ENCODE data around the gene RASGRF2.
A peak's percentile ranks its signal among the peaks of the same experiment; 100 is the strongest.

Gene RASGRF2, protein sequence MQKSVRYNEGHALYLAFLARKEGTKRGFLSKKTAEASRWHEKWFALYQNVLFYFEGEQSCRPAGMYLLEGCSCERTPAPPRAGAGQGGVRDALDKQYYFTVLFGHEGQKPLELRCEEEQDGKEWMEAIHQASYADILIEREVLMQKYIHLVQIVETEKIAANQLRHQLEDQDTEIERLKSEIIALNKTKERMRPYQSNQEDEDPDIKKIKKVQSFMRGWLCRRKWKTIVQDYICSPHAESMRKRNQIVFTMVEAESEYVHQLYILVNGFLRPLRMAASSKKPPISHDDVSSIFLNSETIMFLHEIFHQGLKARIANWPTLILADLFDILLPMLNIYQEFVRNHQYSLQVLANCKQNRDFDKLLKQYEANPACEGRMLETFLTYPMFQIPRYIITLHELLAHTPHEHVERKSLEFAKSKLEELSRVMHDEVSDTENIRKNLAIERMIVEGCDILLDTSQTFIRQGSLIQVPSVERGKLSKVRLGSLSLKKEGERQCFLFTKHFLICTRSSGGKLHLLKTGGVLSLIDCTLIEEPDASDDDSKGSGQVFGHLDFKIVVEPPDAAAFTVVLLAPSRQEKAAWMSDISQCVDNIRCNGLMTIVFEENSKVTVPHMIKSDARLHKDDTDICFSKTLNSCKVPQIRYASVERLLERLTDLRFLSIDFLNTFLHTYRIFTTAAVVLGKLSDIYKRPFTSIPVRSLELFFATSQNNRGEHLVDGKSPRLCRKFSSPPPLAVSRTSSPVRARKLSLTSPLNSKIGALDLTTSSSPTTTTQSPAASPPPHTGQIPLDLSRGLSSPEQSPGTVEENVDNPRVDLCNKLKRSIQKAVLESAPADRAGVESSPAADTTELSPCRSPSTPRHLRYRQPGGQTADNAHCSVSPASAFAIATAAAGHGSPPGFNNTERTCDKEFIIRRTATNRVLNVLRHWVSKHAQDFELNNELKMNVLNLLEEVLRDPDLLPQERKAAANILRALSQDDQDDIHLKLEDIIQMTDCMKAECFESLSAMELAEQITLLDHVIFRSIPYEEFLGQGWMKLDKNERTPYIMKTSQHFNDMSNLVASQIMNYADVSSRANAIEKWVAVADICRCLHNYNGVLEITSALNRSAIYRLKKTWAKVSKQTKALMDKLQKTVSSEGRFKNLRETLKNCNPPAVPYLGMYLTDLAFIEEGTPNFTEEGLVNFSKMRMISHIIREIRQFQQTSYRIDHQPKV (N-terminal part only)

DNA sequence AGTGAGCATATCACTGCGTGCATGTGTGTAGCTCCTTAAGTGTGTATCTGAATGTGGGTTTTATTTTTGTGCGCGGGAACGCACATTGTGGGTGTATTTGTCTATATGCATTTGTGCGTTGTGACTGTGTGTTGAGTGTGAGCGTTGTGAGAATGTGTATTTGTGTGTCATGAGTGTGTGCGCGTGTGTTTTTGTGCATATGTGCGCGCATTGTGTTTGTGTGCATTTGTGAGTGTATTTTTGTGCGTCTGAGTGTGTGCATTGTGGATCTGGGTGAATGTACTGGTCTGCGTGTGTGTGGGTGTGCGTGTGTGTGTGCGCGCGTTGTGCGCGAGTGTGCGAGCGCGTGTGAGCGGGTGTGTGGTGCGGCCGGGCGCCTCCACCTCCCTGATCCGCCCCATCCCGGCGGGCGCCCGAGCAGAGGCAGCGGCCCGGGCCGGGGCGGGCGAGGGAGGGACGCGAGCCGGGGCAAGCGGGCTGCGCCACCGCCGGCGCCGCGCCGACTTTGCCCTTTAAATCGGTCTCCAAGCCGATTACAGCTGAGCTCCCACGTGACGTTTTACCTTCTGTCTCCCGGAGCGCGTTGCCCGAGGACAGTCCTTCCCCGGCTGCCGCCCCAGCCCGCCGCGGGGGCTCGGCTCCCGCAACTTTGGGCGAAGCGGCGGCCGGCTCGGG lies at the start of gene RASGRF2:
TSS of gene RASGRF2 (plus strand) at position 596 of the 675 bp plus-strand sequence. CDS start 376 bp downstream, outside the sequence.
- peak in 1 of 2 experiments; percentile 83 for DNase-seq

DNA sequence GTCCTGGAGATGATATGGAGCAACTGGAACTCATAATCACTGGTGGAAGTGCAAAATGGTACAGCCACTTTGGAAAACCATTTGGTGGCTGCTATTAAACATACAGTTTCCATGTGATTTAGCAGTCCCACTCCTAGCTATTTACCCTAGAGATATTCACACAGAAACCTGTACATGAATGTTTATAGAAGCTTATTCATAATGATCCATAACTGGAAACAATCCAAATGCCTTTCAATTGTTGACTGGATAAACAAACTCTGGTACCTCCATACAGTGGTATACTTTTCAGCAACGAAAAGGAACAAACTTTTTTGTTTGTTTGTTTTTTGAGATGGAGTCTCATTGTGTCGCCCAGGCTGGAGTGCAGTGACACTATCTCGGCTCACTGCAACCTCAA lies 47.7 kb upstream of the RASGRF2 start:
- no peak for DNase-seq

DNA sequence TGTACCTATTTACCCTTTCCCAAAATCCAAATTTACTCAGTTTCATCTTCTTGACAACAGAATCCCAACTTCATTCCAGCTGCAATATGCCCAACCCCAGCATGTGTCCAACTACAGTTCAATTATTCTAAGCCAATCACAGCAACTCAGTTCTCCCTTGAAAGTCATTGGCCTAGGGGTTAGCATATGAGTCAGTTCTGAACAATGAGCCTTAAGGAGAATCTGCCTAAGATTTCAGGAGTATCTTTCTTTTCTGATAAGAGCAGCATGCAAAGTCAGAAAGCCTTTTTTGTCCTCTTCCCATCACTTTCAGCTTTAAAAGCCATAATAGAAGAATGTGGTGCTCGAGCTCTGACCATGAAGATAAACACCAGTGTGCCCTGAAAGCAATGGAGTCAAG lies 44.4 kb upstream of the RASGRF2 start:
- no peak for DNase-seq

DNA sequence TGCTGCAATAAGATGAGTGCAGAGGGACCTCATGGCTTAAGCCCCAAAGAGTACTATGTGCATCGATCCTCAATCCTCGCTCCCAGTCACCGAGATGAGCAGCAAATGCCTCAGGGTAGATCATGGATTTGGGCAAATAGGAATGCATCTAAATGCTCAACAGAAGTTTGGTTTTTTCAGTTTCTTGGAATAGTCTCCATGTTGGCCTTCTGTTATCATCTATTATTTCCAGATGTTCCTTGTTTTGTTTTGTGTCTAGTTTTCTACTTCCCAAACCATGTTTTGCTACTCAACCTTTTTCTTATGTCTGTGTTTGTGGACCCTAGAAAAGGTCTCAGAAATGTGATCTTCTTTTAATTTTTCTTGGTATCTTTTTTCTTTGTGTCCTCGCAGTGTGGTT lies 43.5 kb upstream of the RASGRF2 start:
- DNase-seq: no peak

DNA sequence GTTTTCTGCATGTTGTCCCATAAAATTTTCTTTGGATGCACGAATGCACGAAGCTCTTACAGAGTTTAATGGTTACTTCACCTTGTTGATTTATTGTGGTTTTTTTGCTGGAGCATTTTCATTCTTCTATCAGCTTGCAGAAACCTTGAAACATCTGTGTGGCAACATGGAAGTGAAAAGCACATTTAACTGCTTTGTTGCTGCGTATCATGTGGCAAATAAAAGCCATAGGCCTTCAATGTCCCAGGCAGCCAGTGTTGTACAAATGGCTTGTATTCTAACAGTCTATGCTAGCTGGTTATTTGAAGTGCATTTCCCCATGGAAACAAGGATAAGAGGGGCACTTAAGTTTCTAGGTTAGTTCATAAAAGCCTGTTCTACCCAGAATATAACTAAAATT lies 42.5 kb upstream of the RASGRF2 start:
- no peak for DNase-seq

DNA sequence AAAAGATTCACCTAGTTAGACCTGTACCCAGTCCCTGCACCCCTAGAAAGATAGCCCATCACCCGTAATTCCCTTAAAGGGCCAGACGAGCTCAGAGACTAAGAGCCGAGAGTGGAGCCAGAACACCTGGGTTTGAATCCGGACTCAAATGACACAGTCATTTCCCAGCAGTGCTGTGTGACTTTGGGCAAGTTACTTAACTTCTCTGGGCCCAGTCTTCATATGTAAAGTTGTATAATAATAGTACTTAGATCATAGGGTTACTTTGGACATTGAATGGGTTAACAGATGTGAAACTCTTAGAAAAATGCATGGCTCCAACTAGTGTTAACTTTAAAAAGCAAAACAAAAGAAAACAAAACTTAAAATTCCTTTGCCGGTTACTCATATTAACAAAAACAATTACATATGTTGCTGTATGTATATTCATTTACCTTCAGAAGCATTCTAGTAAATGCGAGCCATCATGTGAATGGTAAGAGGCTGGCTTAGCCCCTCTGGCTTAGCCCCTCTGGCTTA lies 40.4 kb upstream of the RASGRF2 start:
- no peak for DNase-seq

DNA sequence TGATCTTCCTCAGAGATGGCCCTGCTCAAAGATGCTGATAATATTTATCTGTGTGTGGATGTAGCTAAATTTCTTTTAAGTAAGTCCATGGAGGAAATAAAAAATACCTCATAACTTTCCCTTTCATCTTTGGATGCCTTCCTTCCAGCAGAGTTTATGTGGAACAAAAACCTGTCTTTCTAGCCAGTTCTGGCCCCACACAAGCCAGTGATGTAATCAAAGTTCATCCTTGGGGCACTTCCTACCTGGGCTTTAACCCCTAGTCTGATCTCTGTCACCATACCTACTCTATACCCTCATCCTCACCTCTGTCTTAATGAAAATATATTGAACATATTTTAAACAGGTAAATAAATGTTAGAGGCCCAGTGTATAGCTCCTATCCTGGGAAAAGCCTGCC lies 39.8 kb upstream of the RASGRF2 start:
- DNase-seq: no peak

DNA sequence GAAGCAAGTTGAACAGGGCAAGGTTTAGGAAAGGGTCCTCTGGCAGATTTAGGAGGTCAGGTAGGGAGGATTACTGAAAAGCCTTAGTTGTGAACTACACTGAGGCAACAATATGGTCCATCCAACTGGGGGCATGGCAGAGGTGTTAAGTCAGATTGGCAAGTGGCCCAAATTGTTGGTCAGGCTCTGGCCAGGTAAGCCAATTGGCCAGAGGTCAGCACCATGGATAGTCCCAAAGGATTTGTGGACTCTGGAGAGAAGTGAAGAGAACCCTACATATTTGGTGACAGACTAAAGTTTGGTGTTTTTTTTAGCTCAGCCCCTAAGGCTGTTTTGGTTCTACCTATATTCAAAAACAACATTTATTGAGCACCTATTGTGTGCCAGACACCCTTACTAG lies 39.1 kb upstream of the RASGRF2 start:
- DNase-seq: no peak

DNA sequence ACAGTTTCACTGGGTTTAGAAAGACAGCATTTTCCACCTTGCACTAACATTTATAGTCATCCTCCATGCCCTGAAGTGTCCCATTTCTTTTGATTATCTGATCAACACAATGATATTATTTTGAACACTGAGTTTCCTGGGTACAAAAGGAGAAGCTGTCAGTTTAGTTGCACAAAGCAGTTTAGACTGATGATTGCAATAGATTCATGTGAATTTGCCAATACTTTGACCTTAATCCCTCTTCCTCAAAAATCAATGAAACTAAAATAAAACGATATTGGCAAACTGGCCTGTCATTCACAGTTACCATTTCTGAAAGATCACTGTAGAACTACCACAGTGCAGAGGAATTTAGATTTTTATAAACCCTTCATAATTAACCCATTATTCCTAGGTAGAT lies 34.2 kb upstream of the RASGRF2 start:
- no peak for DNase-seq

DNA sequence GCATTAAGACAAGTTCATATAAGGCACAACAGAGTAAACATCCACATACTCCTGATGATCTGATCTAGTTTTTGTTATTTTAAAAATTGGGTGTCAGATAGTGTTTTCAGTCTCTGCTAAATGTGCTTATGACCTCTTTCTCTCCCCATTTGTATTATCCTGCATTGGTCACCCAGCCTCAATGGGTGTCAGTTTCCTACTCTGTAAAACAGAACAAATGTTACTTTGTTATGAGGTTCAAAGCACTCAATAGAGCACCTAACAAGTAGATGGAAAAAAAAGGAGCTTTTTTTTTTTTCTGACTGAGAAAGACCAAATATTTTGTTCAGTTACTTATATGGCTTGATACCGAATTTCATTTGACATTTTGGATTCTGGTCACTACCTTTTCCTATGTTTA lies 33.6 kb upstream of the RASGRF2 start:
- DNase-seq: no peak

DNA sequence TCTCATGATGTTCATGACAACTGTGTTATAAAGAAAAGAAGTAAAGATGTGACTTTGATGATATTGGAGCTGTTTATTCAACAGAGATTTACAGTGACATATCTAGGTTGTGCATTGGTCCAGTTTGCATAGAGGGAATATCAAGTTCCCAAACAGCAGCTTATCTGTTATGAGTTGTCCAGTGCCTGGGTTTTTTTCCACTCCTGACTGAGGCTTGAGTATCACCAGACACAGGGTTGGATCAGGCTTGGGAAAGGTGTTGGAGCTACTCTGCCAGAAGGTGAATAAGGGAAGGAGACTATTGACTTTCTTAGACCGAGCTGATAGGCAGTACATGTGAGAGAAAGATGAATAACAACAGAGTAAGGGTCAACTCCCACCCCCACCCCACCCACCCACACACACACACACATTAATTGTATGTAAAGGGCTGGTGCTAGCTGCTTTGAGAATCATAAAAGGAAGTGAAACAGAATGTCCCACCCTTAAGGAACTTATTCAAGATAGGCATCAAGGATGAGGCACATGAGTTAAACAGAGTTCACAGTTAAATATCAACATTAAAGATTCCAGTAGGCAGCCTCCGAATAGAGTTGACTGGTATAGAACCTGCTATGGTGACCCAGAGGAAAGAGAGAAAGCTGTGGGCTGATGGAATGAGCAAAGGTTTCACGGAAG lies 33.0 kb upstream of the RASGRF2 start:
- no peak for DNase-seq

DNA sequence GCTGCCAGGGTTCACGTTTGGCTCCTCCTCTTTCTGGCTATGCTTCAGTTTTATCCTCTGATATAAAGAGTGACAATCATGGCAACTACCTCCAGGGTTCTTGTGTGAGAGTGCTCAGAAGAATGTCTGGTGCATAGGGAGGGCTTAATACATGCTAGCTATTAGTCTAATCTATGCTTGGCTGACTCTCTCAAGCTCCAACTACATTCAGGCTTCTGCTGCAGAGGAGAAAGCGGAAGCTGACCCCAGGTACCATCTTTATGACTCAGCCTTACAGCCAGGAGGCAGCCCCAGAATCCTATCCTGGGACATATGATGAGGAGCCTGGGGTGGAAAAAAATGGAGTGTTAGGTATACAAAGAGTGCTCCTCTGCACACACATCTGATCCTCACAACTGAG lies 32.1 kb upstream of the RASGRF2 start:
- no peak for DNase-seq

DNA sequence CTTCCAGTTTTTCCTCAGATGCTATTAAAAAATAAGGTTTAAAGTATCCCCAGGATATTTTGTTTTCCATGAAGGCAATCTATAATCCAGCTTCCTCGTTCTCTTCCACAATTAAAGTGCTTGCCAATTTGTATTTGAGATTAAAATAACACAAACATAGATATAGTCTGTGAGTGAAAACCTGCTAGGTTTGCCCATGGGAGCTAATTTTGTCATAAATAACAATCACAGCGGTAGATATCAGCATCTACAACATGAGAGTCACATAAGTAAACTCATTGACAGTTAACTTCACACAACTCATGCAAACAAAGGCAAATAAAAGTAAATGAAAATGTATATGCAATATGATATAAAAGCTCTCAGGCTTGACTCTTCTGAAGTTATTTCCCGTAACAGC lies 29.2 kb upstream of the RASGRF2 start:
- DNase-seq: peak in 1 of 2 experiments; percentile 0

DNA sequence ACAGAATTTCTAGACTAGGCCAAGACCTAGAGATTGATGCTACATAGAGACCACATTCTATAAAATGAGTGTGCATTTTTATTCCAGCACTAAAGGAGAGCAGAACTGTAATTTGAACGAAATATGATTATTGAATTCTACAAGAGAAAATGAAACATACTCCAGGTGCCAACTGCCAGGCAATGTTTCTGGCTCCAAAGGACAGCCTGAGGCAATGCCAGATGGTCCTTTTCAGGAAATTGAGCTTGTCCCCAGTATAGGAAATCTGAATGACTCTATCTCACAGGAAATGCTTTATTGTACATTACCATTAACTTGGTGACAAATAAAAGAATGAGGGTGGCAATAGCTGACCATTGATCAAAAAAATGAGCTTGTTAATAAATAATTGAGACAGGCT lies 28.8 kb upstream of the RASGRF2 start:
- no peak for DNase-seq

DNA sequence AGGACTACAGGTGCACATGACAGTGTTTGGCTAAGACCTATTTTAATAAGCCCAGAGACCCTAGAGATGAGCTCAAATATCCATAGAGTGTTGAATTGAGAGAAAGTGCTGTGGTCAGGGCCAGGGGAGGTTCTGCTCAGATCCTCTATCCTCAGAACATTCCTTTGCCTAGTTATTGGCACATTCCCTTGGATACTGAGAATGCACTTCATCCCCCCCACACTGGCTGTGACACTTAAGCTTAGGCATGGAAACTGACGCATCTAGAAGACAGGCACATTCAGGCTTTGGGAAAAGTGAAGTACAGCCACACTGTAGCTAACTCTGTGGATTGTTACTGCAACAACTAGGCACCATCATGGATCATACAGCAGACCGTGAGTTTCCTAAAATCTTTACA lies 27.1 kb upstream of the RASGRF2 start:
- DNase-seq: no peak

DNA sequence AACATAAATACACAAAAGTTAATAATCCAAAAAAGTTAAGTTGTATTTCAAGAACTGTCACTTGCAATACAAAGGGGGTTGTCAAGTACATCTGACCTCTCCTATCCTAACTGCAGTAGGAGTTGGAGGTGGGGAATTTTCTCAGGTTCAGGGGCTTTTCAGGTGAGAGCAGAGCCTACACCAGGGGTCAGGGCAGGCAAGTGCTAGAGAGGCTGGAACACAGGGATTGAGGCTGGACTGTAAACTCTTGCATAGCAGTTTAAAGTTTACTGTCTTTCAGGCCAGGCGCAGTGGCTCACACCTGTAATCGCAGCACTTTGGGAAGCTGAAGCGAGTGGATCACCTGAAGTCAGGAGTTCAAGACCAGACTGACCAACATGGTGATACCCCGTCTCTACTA lies 25.4 kb upstream of the RASGRF2 start:
- DNase-seq: no peak

DNA sequence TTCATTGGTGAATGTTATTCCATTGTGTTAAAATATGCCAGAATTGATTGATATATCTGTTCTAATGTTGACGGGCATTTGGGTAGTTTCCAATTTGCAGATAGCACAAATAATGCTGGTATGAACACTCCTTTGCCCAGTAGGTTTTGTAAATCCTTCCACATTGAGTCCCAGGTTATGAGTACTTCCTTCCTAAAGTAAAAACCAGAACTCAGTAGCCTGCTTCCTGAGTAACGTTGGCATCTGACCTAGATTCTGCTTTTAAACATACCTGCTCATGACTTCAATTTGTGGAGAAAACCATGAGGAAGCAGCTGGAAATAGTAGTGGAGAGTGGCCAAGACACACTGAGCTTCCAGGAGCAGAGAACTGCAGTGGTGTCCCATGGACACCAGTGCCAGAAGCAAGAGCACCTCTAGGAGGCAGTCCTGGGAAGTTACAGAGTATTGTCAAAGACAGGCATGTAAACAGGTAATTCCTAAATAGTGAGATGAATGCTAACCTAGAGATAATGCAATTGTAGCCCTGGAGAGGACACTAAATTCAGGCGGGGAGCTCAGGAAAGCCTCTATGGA lies 24.3 kb upstream of the RASGRF2 start:
- peak in 1 of 2 experiments; percentile 0 for DNase-seq

DNA sequence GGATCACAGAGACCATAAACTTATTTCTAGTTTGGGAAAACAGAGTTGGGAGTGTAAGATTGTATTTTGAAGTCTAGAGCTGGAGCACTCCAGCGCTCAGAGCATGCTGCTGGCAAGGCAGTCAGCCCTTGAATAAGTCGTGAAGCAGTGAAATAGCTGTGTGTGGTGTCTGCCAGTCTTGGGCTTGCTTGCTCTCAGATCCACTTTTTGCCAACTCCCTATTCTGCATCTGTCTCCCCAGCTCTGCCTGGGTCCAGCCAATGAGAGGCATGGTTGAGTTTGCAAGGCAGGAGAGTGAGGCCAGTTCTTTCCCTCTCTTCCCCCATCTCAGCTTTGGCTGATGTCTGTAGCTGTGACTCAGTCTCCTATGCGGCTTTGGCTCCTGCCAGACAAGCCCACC lies 23.3 kb upstream of the RASGRF2 start:
- no peak for DNase-seq

DNA sequence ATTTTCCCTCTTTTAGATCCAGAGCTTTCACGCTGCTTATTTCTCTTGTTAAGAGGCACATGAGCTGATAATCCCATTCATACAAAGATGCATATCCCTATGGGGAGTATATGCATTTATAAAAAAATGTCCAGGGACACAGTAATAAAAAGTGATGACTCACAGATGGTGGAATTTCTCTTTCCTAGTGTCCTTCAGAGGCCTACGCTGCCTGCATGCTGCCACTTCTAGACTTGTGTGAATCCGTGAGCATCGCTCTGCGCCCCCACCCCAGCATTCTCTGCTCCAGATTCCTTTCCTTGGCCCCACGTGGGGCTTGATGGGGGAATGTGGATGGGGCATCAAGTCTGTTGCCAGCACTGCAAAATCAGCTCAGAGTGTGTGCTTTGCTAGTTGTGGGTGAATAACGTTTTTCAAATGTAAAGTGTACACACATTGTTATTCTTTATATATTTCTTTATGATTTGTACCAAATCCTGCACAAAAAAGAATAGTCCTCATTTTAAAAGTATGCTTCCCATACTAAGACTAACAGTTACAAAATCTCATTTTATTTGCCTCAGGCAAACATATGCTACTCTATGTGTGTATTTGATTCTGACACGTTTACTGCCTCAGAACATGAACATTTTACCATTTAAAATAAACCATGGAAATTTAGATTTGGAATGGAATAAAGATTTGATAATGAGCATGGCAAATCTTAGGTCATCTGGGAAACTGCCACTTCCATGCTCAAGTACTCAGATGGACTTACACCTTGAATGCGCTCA lies 22.4 kb upstream of the RASGRF2 start:
- DNase-seq: no peak

DNA sequence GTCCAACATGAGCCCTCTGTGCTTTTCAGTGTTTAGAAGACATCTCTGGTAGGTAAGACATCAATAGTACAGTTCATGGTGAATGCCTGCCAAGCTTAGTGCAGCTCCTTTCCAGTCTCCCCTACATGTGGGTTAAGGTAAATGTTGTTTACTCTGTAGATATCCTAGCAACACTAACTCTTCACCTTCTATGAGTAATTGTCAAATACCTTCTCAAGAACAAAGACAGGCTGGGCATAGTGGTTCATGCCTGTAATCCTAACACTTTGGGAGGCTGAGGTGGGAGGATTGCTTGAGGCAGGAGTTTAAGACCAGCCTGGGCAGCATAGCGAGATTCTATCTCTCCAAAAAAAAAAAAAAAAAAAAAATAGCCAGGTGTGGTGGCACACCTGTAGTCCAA lies 18.7 kb upstream of the RASGRF2 start:
- DNase-seq: no peak

DNA sequence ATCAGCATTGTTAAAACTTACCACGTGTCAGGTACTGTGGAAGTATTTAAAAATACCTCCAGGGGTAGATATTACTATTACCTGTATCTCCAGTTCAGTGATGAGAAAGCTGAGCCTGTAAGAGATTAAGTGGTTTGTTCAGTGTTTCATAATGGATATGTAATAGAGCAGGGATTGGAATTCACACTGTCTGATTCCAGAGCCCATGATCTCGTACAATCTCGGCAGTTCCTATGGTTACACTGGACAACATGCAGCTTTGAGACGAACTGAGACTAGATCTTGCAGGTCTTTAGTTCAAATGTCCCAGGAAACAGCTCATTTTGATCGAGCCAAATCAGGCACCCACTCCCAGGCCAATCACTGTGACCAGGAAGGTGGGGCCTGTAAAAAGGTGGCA lies 8.8 kb upstream of the RASGRF2 start:
- no peak for DNase-seq
